GM12878 (cell line): ENCODE results near the gene CARD19. TPM values are rescaled to one million over a fixed set of nuclear protein-coding genes. Genes with fewer than 3 reads are reported as not detected.
A peak's percentile ranks its signal among the peaks of the same experiment; 100 is the strongest.

Experiments
- ATAC-seq: fragments of 200-7000 bp; cut with Tn5 transposase; 3 replicates; pipeline ENCODE4 v1.9.1; 2020; ENCODE audit warnings: mild to moderate bottlenecking, moderate library complexity
- BruUV-seq: library from RNA; stranded (reverse); fragments of 400-500 nt; replicated peaks from 2 replicates; lab custom pipeline; 2021; lab: Mats Ljungman, UMichigan
- CTCF ChIA-PET: fragments of 300-600 bp; sonication (Branson Sonifier 250); formaldehyde crosslinking; extraction: SDS; loops from one replicate; lab custom pipeline; 2021; ENCODE audit warnings: inconsistent platforms; lab: Yijun Ruan, JAX
- POLR2A ChIA-PET: fragments of 350-600 bp; formaldehyde crosslinking; extraction: SDS; loops from one replicate; lab custom pipeline; 2021; ENCODE audit warnings: inconsistent platforms; lab: Charles Lee
- RAD21 ChIA-PET: fragments of 300-600 bp; sonication (Branson Sonifier 250); formaldehyde crosslinking; loops from one replicate; lab custom pipeline; 2023; ENCODE audit warnings: antibody characterized with exemption; ENCODE audit not compliant: unreplicated experiment; lab: Charles Lee
- SMC1A ChIA-PET: fragments of 300-600 bp; sonication (Branson Sonifier 250); formaldehyde crosslinking; loops from one replicate; lab custom pipeline; 2023; ENCODE audit not compliant: unreplicated experiment, uncharacterized antibody; lab: Charles Lee
- DNase-seq: peaks from one replicate; pipeline ENCODE4 v3.0.0-alpha.2; 2011; ENCODE audit warnings: low read depth, low spot score
- FAIRE-seq: peaks from 3 replicates; lab custom pipeline; 2011; peaks lifted over from hg19 to GRCh38; lab: Jason Lieb, UNC
- H2AFZ ChIP-seq: 2 replicates; pipeline ENCODE4 v1.6.0; 2011; ENCODE audit warnings: low read depth, low read length, control low read depth; ENCODE audit not compliant: control insufficient read depth
- H3K27ac ChIP-seq: 2 replicates; pipeline ENCODE4 v1.5.1; 2011; ENCODE audit warnings: control low read depth; ENCODE audit not compliant: control insufficient read depth, insufficient read depth
- H3K27me3 ChIP-seq, 2 experiments: replicated peaks in 1 of 2; 2 replicates each; pipeline versions ENCODE4 v1.6.0 to v1.6.1; 2011; ENCODE audit warnings: low read length in 1 of 2; ENCODE audit not compliant: control insufficient read depth in 2 of 2, insufficient read depth in 2 of 2
- H3K36me3 ChIP-seq, 2 experiments: 2 replicates each; pipeline ENCODE4 v1.5.1; 2011; ENCODE audit warnings: low read length in 1 of 2; ENCODE audit not compliant: control insufficient read depth in 2 of 2, insufficient read depth in 2 of 2
- H3K4me1 ChIP-seq: 2 replicates; pipeline ENCODE4 v1.6.1; 2011; ENCODE audit warnings: mild to moderate bottlenecking, low read length, moderate library complexity, mixed read lengths; ENCODE audit not compliant: control insufficient read depth, insufficient read depth
- H3K4me2 ChIP-seq: 2 replicates; pipeline ENCODE4 v1.6.0; 2011; ENCODE audit warnings: control low read depth; ENCODE audit not compliant: control insufficient read depth, insufficient read depth
- H3K4me3 ChIP-seq: fragments of 200-600 bp; sonication (generic); 2 replicates; pipeline ENCODE4 v1.5.1; 2016
- H3K79me2 ChIP-seq: 2 replicates; pipeline ENCODE4 v1.6.0; 2011; ENCODE audit warnings: low read length; ENCODE audit not compliant: control insufficient read depth, insufficient read depth
- H3K9ac ChIP-seq: 2 replicates; pipeline ENCODE4 v1.8.0; 2011; ENCODE audit warnings: low read length, control low read depth, mixed read lengths; ENCODE audit not compliant: control insufficient read depth, insufficient read depth
- H3K9me3 ChIP-seq: replicated peaks from 3 replicates; pipeline ENCODE4 v1.5.1; 2011; ENCODE audit warnings: mild to moderate bottlenecking, low read length; ENCODE audit not compliant: control insufficient read depth, insufficient read depth
- H4K20me1 ChIP-seq: 2 replicates; pipeline ENCODE4 v1.6.0; 2011; ENCODE audit not compliant: control insufficient read depth, insufficient read depth
- BACH1 ChIP-seq: fragments of 450-650 bp; IDR thresholded peaks from 2 replicates; pipeline ENCODE4 v1.6.1; 2017; ENCODE audit warnings: mild to moderate bottlenecking, borderline replicate concordance
- CEBPZ ChIP-seq: fragments of 150-350 bp; IDR thresholded peaks from 2 replicates; pipeline ENCODE4 v1.6.1; 2016; ENCODE audit warnings: low read depth, low read length
- CUX1 ChIP-seq: IDR thresholded peaks from 2 replicates; pipeline ENCODE4 v1.6.1; 2012; ENCODE audit warnings: improper control_type of control experiment, low read depth, low read length; ENCODE audit not compliant: insufficient replicate concordance
- FOXK2 ChIP-seq: fragments of 450-650 bp; IDR thresholded peaks from 2 replicates; pipeline ENCODE4 v1.6.1; 2017; ENCODE audit warnings: mild to moderate bottlenecking, moderate library complexity
- HDAC6 ChIP-seq: fragments of 200-600 bp; sonication (generic); IDR thresholded peaks from one replicate; pipeline ENCODE4 v1.8.0; 2017; ENCODE audit warnings: antibody characterized with exemption; ENCODE audit not compliant: unreplicated experiment
- IKZF1 ChIP-seq: fragments of 450-650 bp; conservative IDR thresholded peaks from 2 replicates; pipeline ENCODE4 v1.6.1; 2017; ENCODE audit warnings: antibody characterized with exemption, mild to moderate bottlenecking
- REST ChIP-seq: IDR thresholded peaks from 2 replicates; pipeline ENCODE4 v1.6.1; 2012; ENCODE audit warnings: mild to moderate bottlenecking, low read depth, low read length
- WRNIP1 ChIP-seq: IDR thresholded peaks from 2 replicates; pipeline ENCODE4 v1.6.1; 2011; ENCODE audit warnings: low read depth, low read length, improper control_type of control experiment, borderline replicate concordance
- ZNF274 ChIP-seq: IDR thresholded peaks from one replicate; pipeline ENCODE4 v1.8.0; 2011; ENCODE audit not compliant: insufficient read length, insufficient read depth
- WGBS: methylation state at CpG from one replicate; pipeline ENCODE4 v1.1.6; 2016; ENCODE audit warnings: low lambda C conversion rate; ENCODE audit not compliant: insufficient replicate concordance, insufficient coverage; ENCODE audit errors: missing lambda C conversion rate; 5-methylcytosine and 5-hydroxymethylcytosine counted together
- in situ Hi-C: fragments of 300-500 bp; cut with MboI; formaldehyde crosslinking; loops from 9 replicates; pipeline ENCODE4 v1.14.3; 2018; ENCODE audit warnings: mixed read lengths
- intact Hi-C: fragments of 100-400 bp; cut with micrococcal nuclease; formaldehyde crosslinking; loops from one replicate; pipeline ENCODE4 v1.14.2; 2022; ENCODE audit not compliant: unreplicated experiment
- polyA plus RNA-seq, 11 experiments: library from polyadenylated mRNA; depleted of rRNA in 4 of 11; unstranded in 6 of 11; stranded (reverse) in 5 of 11; fragments of >200 nt; fragmentation: Nextera tagmentation in 4 of 11; fragmentation: Illumina TruSeq in 1 of 11; extraction: Ambion mirVana in 4 of 11; extraction: Trizol in 1 of 11; gene quantifications; 1 replicate in 1 of 11; 2 replicates in 10 of 11; pipeline versions ENCODE4 v1.2.1 to v1.2.3, GENCODE V29; 2011 to 2016; ENCODE audit warnings: inconsistent platforms in 2 of 11, missing spikeins in 2 of 11, low read depth in 1 of 11
- total RNA-seq, 4 experiments: library from RNA; depleted of rRNA in 3 of 4; stranded (reverse); fragments of >200 nt in 3 of 4; fragmentation: Illumina TruSeq in 1 of 4; extraction: Trizol in 1 of 4; gene quantifications; 2 replicates each; pipeline versions ENCODE4 v1.2.1 to v1.2.3, GENCODE V29; 2013 to 2021

The CARD19 gene
- total and polyA plus RNA-seq, 10 of the 15 experiments (the other 5 are each of a cell fraction or from before 2014, with no cell fraction given), result 0.61 to 41.6 (median 19.9) TPM

GRCh38 chr9:93065135-93065720, 30.8 kb upstream of the CARD19 start:
- peaks cover 3 to 4% of the 10 kb centered on the region in 2 experiments; a peak in 3 of 4 replicates for H3K36me3 ChIP-seq
- BruUV-seq, result no TSS peak
- no peak overlapping the region for H3K4me3 ChIP-seq
- peaks cover 47% of the 10 kb centered on the region for H3K4me1 ChIP-seq
- ATAC-seq (no peak), FAIRE-seq (no peak), DNase-seq (no peak)
- WGBS, result 96% methylated on average over 15 of the region's 15 CpGs
- in situ Hi-C loops (no loop called here), intact Hi-C loops (loop anchor here (2.0 kb wide), 1 partner anchor 100 kb away; no protein-coding TSS in a partner anchor)
- ChIA-PET POLR2A (interaction anchor here (0.5 to 1.5 kb wide), 10 partner anchors 10 to 508 kb away, joined by 3 to 20 read pairs (median 4); partner anchors contain the start of gene CARD19), CTCF (interaction anchor here (0.6 to 2.8 kb wide), 10 partner anchors 26 to 111 kb away, joined by 3 to 15 read pairs (median 4); no protein-coding TSS in a partner anchor), SMC1A (interaction anchor here (1.0 to 2.0 kb wide), 11 partner anchors 8 to 763 kb away, joined by 3 to 12 read pairs (median 5); no protein-coding TSS in a partner anchor), RAD21 (interaction anchor here (0.9 to 1.6 kb wide), 11 partner anchors 28 to 389 kb away, joined by 3 to 13 read pairs (median 6); partner anchors contain the start of gene NINJ1)
- H3K9me3 ChIP-seq, result no peaks in the 10 kb centered on the region
- no peak overlapping the region for H3K9ac ChIP-seq
- no peaks in the 10 kb centered on the region for H4K20me1 ChIP-seq
- H3K79me2 ChIP-seq, result peaks cover 49% of the 10 kb centered on the region
- H3K4me2 ChIP-seq, result peak overlapping the region; percentile 93
- H3K27me3 ChIP-seq, result no peaks in the 10 kb centered on the region
- peak overlapping the region; percentile 88 for H3K27ac ChIP-seq
- H2AFZ ChIP-seq, result no peak overlapping the region
- TF ChIP-seq CEBPZ (no peak), CUX1 (no peak), REST (no peak), FOXK2 (no peak), BACH1 (no peak), WRNIP1 (no peak), HDAC6 (no peak), ZNF274 (no peak), IKZF1 (no peak)
